NT2/D1 (cell line): ENCODE measurements around the gene RTL5.

Experiments used
- SUZ12 ChIP-seq: IDR thresholded peaks from 2 replicates; pipeline ENCODE4 v1.6.1; 2011; ENCODE audit not compliant: insufficient read length, insufficient read depth; ENCODE audit errors: extremely low read depth
- YY1 ChIP-seq: IDR thresholded peaks from 2 replicates; pipeline ENCODE4 v1.6.1; 2011; ENCODE audit not compliant: insufficient read length, insufficient read depth
- ZNF274 ChIP-seq: IDR thresholded peaks from 2 replicates; pipeline ENCODE4 v1.6.1; 2011; ENCODE audit warnings: mild to moderate bottlenecking, low read depth, low read length

DNA sequence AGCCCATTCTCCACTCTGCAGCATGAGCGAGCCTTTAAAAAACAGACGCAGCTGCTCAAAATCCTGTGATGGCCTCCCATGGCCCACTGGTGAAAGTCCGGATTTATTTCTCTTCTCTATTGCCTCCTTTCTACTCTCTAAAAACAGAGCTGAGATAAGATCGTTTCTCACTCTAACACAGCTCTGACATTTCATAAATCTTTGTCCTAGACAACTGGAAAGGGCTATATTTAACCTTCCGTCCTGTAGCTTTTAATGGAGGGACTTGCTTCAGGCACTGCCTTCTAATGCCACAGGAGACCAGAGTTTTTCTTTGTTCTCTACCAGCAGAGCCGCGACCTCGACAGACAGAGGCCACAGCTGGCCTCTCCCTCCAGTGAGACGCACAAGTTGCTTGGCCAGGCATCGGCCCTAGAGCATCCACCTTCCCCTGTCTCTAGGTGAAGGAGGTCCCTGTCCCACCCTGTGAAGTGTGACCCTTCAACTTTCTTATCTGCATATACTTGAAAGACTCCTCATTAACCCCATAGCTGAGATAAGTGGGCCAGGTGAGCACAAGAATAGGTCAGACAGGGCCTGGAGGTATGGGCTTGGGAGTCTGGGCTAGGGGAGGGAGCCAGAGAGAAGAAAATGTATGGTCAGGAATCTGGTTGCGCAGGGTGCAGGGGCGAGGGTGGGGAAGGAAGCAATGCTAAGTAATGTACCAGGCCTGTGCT, 50.0 kb downstream of the RTL5 start:
- no peak for TF ChIP-seq ZNF274
- TF ChIP-seq YY1: no peak
- TF ChIP-seq SUZ12: no peak
